WI38 (cell line): ENCODE measurements around the gene MRPL20.
"Not testable (repeated sequence)": the region's sequence is repeated elsewhere in the genome, so short reads cannot be mapped to it uniquely, and the experiment has no call there.

Experiments used
- H3K4me3 ChIP-seq: 2 replicates; pipeline ENCODE4 v1.5.1; 2011; ENCODE audit warnings: low read depth, mild to moderate bottlenecking, control low read depth, low read length
- TF ChIP-seq, protein P1 (sequence below): IDR thresholded peaks from 2 replicates; pipeline ENCODE4 v1.5.1; 2012; ENCODE audit warnings: low read depth, mild to moderate bottlenecking, control low read depth, low read length

The MRPL20 gene

GRCh38 chr1:1430992-1431844 is 24.1 kb upstream of the MRPL20 start:
- TF ChIP-seq, protein P1, sequence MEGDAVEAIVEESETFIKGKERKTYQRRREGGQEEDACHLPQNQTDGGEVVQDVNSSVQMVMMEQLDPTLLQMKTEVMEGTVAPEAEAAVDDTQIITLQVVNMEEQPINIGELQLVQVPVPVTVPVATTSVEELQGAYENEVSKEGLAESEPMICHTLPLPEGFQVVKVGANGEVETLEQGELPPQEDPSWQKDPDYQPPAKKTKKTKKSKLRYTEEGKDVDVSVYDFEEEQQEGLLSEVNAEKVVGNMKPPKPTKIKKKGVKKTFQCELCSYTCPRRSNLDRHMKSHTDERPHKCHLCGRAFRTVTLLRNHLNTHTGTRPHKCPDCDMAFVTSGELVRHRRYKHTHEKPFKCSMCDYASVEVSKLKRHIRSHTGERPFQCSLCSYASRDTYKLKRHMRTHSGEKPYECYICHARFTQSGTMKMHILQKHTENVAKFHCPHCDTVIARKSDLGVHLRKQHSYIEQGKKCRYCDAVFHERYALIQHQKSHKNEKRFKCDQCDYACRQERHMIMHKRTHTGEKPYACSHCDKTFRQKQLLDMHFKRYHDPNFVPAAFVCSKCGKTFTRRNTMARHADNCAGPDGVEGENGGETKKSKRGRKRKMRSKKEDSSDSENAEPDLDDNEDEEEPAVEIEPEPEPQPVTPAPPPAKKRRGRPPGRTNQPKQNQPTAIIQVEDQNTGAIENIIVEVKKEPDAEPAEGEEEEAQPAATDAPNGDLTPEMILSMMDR = no peak
- H3K4me3 ChIP-seq = no peak overlapping the region

- TF ChIP-seq, protein P1 = no peak
- no peak overlapping the region for H3K4me3 ChIP-seq
Measured at GRCh38 chr1:1430114-1430982, 23.3 kb upstream of the MRPL20 start.

GRCh38 chr1:1429671-1430073 is 22.6 kb upstream of the MRPL20 start:
- TF ChIP-seq, protein P1 = no peak
- no peak overlapping the region for H3K4me3 ChIP-seq

DNA sequence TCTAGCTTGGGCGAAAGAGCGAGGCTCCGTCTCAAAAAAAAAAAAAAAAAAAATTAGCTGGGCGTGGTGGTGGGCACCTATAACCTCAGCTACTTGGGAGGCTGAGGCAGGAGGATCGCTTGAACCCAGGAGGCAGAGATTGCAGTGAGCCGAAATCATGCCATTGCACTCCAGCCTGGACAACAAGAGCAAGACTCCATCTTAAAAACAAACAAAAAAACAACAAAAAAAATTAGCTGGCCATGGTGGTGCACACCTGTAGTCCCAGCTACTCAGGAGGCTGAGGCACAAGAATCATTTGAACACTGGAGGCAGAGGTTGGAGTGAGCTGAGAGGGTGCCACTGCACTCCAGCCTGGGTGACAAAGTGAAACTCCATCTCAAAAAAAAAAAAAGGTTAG is 21.9 kb upstream of the MRPL20 start:
- H3K4me3 ChIP-seq = not testable (repeated sequence)

DNA sequence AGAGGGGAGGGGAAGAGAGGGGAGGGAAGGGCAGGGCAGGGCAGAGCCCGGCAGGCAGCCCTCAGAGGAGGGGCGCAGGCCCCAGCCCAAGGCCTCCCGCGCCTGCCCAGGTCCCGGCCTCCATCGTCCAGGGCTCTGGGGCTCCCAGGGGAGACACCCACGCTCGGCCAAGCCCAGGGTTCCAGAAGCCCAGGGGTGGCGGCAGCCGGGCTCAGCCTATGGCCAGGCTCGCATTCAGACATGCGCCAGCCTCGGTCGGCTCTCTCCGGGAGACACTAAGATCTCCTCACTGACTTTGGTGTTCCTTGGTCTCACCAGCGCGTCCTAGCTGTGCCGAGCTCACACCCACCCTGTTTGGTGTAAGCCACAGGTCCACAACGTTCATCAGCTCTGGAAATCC is 21.1 kb upstream of the MRPL20 start:
- no peak overlapping the region for H3K4me3 ChIP-seq
- TF ChIP-seq, protein P1 = no peak

- TF ChIP-seq, protein P1 = no peak
- H3K4me3 ChIP-seq = 0 out of 2 replicates have a peak overlapping the region, but pooled peaks have one; percentile 20
Measured at GRCh38 chr1:1427820-1428148, 20.7 kb upstream of the MRPL20 start.

- TF ChIP-seq, protein P1 = no peak
- H3K4me3 ChIP-seq = 0 out of 2 replicates have a peak overlapping the region, but pooled peaks have one; percentile 20
Measured at GRCh38 chr1:1427106-1427819, 20.2 kb upstream of the MRPL20 start.
